HepG2 (cell line): ENCODE data around the gene TRAF3. TPM values are rescaled to one million over a fixed set of nuclear protein-coding genes. Genes with fewer than 3 reads are reported as not detected.

Experiments
- ATAC-seq: fragments of 200-7000 bp; cut with Tn5 transposase; 3 replicates; pipeline ENCODE4 v1.9.1; 2020; ENCODE audit warnings: mild to moderate bottlenecking, moderate library complexity
- BruUV-seq: library from RNA; stranded (reverse); fragments of 400-500 nt; replicated peaks from 2 replicates; lab custom pipeline; 2021; lab: Mats Ljungman, UMichigan
- CTCF ChIA-PET: fragments of 300-600 bp; formaldehyde crosslinking; extraction: SDS; loops from one replicate; lab custom pipeline; 2021; ENCODE audit warnings: low total read pairs, inconsistent platforms, low intra/inter-chr PET ratio; lab: Yijun Ruan, JAX
- POLR2A ChIA-PET: fragments of 350-600 bp; sonication (Branson Sonifier 250); formaldehyde crosslinking; loops from one replicate; lab custom pipeline; 2020; ENCODE audit warnings: antibody characterized with exemption, inconsistent platforms; lab: Yijun Ruan, JAX
- DNase-seq: peaks from one replicate; pipeline ENCODE4 v3.0.0-alpha.2; 2015; ENCODE audit warnings: low spot score
- FAIRE-seq: peaks from 3 replicates; lab custom pipeline; 2011; peaks lifted over from hg19 to GRCh38; lab: Jason Lieb, UNC
- H2AFZ ChIP-seq: one replicate; pipeline ENCODE4 v1.6.1; 2011; ENCODE audit warnings: low read length, inconsistent platforms
- H3K27ac ChIP-seq: fragments of 300-600 bp; 3 replicates; pipeline ENCODE4 v1.8.0; 2011; ENCODE audit warnings: mixed run types, mild to moderate bottlenecking, mixed read lengths, low read length, inconsistent platforms; ENCODE audit not compliant: insufficient read depth; ENCODE audit errors: extremely low read length
- H3K27me3 ChIP-seq, 2 experiments: fragments of 200-600 bp in 1 of 2; 2 replicates in 1 of 2; 3 replicates in 1 of 2; pipeline versions ENCODE4 v1.6.0 to v1.8.0; 2011; ENCODE audit warnings: low read length in 2 of 2, mild to moderate bottlenecking in 2 of 2, moderate library complexity in 2 of 2, inconsistent platforms in 1 of 2; ENCODE audit not compliant: insufficient read depth in 2 of 2, control insufficient read depth in 1 of 2
- H3K36me3 ChIP-seq, 2 experiments: fragments of 200-600 bp in 1 of 2; replicated peaks in 1 of 2; 2 replicates in 1 of 2; 3 replicates in 1 of 2; pipeline versions ENCODE4 v1.5.1 to v1.8.0; 2011; ENCODE audit warnings: low read length in 2 of 2, inconsistent platforms in 1 of 2; ENCODE audit not compliant: insufficient read depth in 2 of 2, control insufficient read depth in 1 of 2
- H3K4me1 ChIP-seq: 2 replicates; pipeline ENCODE4 v1.5.1; 2012; ENCODE audit warnings: low read length, inconsistent platforms; ENCODE audit not compliant: insufficient read depth
- H3K4me2 ChIP-seq: 2 replicates; pipeline ENCODE4 v1.6.0; 2011; ENCODE audit warnings: low read depth, low read length, inconsistent platforms
- H3K4me3 ChIP-seq, 3 experiments: fragments of 200-600 bp in 1 of 3; sonication (generic), shearing (Covaris generic) in 1 of 3; replicated peaks in 1 of 3; 2 replicates each; pipeline ENCODE4 v1.5.1; 2011 to 2016; ENCODE audit warnings: low read length in 3 of 3, inconsistent platforms in 2 of 3, low read depth in 2 of 3, mild to moderate bottlenecking in 2 of 3, control low read depth in 1 of 3, mixed read lengths in 1 of 3; ENCODE audit not compliant: insufficient read depth in 1 of 3
- H3K79me2 ChIP-seq: one replicate; pipeline ENCODE4 v1.6.1; 2011; ENCODE audit warnings: low read length, inconsistent platforms; ENCODE audit not compliant: insufficient read depth
- H3K9ac ChIP-seq: 2 replicates; pipeline ENCODE4 v1.6.0; 2011; ENCODE audit warnings: mild to moderate bottlenecking, low read depth, low read length, inconsistent platforms; ENCODE audit not compliant: insufficient read depth
- H3K9me3 ChIP-seq: 2 replicates; pipeline ENCODE4 v1.5.1; 2012; ENCODE audit warnings: mild to moderate bottlenecking, low read length
- H4K20me1 ChIP-seq: 2 replicates; pipeline ENCODE4 v1.6.0; 2011; ENCODE audit warnings: inconsistent platforms, mild to moderate bottlenecking, low read length, moderate library complexity; ENCODE audit not compliant: insufficient read depth
- ZNF44 ChIP-seq: sonication (generic); formaldehyde crosslinking; IDR thresholded peaks from 2 replicates; pipeline ENCODE4 v1.5.1; 2020; ENCODE audit warnings: mild to moderate bottlenecking, missing genetic modification reagents
- WGBS: methylation state at CpG from one replicate; pipeline ENCODE4 v1.1.6; 2017; ENCODE audit warnings: low lambda C conversion rate; 5-methylcytosine and 5-hydroxymethylcytosine counted together
- in situ Hi-C: cut with HindIII; loops from 2 replicates; pipeline ENCODE4 v1.10.0; 2017; ENCODE audit warnings: low pct_unique_long_range_greater_than_20kb; ENCODE audit not compliant: extremely low pct_ligation_motif_present
- intact Hi-C: fragments of 100-400 bp; cut with micrococcal nuclease; formaldehyde crosslinking; loops from one replicate; pipeline ENCODE4 v1.10.0; 2022; ENCODE audit not compliant: unreplicated experiment
- polyA plus RNA-seq, 8 experiments: library from polyadenylated mRNA; depleted of rRNA in 3 of 8; stranded (reverse) in 7 of 8; unstranded in 1 of 8; fragments of >200 nt; fragmentation: Illumina TruSeq in 4 of 8; extraction: Trizol in 4 of 8; gene quantifications; 2 replicates each; pipeline versions ENCODE4 v1.2.1 to v1.2.3, GENCODE V29; 2011 to 2016; ENCODE audit warnings: low read depth in 4 of 8, missing spikeins in 1 of 8, mixed read lengths in 1 of 8; ENCODE audit not compliant: insufficient read depth in 1 of 8
- total RNA-seq, 5 experiments: library from RNA; depleted of rRNA; stranded (reverse); fragments of >200 nt; fragmentation: Illumina TruSeq; extraction: Trizol; gene quantifications; 2 replicates each; pipeline ENCODE4 v1.2.3, GENCODE V29; 2016; ENCODE audit warnings: low read depth in 1 of 5
- TF ChIP-seq, protein P1 (sequence below): sonication (generic); formaldehyde crosslinking; IDR thresholded peaks from 2 replicates; pipeline ENCODE4 v1.8.0; 2022; ENCODE audit warnings: mild to moderate bottlenecking, missing genetic modification reagents, moderate library complexity
- TF ChIP-seq, protein P2 (sequence below): sonication (generic); formaldehyde crosslinking; IDR thresholded peaks from 2 replicates; pipeline ENCODE4 v1.4.0; 2020; ENCODE audit warnings: missing genetic modification reagents, mild to moderate bottlenecking, borderline replicate concordance
- TF ChIP-seq, protein P3 (sequence below): sonication (generic); formaldehyde crosslinking; IDR thresholded peaks from 2 replicates; pipeline ENCODE4 v1.5.0; 2020; ENCODE audit warnings: mild to moderate bottlenecking, missing genetic modification reagents, borderline replicate concordance
- TF ChIP-seq, protein P4 (sequence below): sonication (generic); formaldehyde crosslinking; conservative IDR thresholded peaks from 2 replicates; pipeline ENCODE4 v1.8.1; 2023; ENCODE audit warnings: missing genetic modification reagents
- TF ChIP-seq, protein P5 (sequence below): sonication (generic); formaldehyde crosslinking; IDR thresholded peaks from 2 replicates; pipeline ENCODE4 v1.4.0; 2020; ENCODE audit warnings: missing genetic modification reagents
- TF ChIP-seq, protein P6 (sequence below): sonication (generic); formaldehyde crosslinking; IDR thresholded peaks from 2 replicates; pipeline ENCODE4 v1.4.0; 2020; ENCODE audit warnings: missing genetic modification reagents, borderline replicate concordance

TRAF3 gene
- total and polyA plus RNA-seq, 2 of the 13 experiments (the other 11 are each of a cell fraction or from before 2014, with no cell fraction given): 6.9 to 12.2 TPM

DNA sequence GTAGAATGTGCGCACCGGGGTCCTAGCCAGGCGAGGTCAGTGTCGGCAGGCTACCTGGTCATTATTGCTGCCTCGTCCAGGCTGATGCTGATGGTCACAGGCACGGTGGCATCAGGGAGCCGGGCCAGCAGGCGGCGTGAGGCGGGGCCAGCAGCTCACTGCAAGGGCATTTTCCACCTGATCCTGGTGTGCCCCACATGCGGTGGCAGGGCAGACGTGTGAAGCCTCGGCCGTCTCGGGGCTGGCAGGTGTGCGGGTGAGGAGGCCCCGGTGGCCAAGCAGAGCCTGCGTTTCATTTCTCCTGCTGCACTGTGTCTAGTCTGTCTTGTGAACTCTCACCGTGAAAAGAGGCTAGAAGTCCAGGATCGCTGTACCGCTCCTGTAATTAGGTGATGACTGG is 133.2 kb downstream of the TRAF3 start:
- POLR2A ChIA-PET: no interaction called here
- no peak for TF ChIP-seq ZNF44 (CRISPR knock-in tag)
- TF ChIP-seq, protein P1, sequence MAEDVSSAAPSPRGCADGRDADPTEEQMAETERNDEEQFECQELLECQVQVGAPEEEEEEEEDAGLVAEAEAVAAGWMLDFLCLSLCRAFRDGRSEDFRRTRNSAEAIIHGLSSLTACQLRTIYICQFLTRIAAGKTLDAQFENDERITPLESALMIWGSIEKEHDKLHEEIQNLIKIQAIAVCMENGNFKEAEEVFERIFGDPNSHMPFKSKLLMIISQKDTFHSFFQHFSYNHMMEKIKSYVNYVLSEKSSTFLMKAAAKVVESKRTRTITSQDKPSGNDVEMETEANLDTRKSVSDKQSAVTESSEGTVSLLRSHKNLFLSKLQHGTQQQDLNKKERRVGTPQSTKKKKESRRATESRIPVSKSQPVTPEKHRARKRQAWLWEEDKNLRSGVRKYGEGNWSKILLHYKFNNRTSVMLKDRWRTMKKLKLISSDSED (CRISPR knock-in tag): no peak
- TF ChIP-seq, protein P2, sequence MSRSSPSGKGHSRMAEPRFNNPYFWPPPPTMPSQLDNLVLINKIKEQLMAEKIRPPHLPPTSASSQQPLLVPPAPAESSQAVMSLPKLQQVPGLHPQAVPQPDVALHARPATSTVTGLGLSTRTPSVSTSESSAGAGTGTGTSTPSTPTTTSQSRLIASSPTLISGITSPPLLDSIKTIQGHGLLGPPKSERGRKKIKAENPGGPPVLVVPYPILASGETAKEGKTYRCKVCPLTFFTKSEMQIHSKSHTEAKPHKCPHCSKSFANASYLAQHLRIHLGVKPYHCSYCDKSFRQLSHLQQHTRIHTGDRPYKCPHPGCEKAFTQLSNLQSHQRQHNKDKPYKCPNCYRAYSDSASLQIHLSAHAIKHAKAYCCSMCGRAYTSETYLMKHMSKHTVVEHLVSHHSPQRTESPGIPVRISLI: no peak
- TF ChIP-seq, protein P3, sequence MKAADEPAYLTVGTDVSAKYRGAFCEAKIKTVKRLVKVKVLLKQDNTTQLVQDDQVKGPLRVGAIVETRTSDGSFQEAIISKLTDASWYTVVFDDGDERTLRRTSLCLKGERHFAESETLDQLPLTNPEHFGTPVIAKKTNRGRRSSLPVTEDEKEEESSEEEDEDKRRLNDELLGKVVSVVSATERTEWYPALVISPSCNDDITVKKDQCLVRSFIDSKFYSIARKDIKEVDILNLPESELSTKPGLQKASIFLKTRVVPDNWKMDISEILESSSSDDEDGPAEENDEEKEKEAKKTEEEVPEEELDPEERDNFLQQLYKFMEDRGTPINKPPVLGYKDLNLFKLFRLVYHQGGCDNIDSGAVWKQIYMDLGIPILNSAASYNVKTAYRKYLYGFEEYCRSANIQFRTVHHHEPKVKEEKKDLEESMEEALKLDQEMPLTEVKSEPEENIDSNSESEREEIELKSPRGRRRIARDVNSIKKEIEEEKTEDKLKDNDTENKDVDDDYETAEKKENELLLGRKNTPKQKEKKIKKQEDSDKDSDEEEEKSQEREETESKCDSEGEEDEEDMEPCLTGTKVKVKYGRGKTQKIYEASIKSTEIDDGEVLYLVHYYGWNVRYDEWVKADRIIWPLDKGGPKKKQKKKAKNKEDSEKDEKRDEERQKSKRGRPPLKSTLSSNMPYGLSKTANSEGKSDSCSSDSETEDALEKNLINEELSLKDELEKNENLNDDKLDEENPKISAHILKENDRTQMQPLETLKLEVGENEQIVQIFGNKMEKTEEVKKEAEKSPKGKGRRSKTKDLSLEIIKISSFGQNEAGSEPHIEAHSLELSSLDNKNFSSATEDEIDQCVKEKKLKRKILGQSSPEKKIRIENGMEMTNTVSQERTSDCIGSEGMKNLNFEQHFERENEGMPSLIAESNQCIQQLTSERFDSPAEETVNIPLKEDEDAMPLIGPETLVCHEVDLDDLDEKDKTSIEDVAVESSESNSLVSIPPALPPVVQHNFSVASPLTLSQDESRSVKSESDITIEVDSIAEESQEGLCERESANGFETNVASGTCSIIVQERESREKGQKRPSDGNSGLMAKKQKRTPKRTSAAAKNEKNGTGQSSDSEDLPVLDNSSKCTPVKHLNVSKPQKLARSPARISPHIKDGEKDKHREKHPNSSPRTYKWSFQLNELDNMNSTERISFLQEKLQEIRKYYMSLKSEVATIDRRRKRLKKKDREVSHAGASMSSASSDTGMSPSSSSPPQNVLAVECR: no peak
- TF ChIP-seq, protein P4, sequence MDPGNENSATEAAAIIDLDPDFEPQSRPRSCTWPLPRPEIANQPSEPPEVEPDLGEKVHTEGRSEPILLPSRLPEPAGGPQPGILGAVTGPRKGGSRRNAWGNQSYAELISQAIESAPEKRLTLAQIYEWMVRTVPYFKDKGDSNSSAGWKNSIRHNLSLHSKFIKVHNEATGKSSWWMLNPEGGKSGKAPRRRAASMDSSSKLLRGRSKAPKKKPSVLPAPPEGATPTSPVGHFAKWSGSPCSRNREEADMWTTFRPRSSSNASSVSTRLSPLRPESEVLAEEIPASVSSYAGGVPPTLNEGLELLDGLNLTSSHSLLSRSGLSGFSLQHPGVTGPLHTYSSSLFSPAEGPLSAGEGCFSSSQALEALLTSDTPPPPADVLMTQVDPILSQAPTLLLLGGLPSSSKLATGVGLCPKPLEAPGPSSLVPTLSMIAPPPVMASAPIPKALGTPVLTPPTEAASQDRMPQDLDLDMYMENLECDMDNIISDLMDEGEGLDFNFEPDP (CRISPR knock-in tag): no peak
- TF ChIP-seq, protein P5, sequence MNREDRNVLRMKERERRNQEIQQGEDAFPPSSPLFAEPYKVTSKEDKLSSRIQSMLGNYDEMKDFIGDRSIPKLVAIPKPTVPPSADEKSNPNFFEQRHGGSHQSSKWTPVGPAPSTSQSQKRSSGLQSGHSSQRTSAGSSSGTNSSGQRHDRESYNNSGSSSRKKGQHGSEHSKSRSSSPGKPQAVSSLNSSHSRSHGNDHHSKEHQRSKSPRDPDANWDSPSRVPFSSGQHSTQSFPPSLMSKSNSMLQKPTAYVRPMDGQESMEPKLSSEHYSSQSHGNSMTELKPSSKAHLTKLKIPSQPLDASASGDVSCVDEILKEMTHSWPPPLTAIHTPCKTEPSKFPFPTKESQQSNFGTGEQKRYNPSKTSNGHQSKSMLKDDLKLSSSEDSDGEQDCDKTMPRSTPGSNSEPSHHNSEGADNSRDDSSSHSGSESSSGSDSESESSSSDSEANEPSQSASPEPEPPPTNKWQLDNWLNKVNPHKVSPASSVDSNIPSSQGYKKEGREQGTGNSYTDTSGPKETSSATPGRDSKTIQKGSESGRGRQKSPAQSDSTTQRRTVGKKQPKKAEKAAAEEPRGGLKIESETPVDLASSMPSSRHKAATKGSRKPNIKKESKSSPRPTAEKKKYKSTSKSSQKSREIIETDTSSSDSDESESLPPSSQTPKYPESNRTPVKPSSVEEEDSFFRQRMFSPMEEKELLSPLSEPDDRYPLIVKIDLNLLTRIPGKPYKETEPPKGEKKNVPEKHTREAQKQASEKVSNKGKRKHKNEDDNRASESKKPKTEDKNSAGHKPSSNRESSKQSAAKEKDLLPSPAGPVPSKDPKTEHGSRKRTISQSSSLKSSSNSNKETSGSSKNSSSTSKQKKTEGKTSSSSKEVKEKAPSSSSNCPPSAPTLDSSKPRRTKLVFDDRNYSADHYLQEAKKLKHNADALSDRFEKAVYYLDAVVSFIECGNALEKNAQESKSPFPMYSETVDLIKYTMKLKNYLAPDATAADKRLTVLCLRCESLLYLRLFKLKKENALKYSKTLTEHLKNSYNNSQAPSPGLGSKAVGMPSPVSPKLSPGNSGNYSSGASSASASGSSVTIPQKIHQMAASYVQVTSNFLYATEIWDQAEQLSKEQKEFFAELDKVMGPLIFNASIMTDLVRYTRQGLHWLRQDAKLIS (CRISPR knock-in tag): no peak
- TF ChIP-seq, protein P6, sequence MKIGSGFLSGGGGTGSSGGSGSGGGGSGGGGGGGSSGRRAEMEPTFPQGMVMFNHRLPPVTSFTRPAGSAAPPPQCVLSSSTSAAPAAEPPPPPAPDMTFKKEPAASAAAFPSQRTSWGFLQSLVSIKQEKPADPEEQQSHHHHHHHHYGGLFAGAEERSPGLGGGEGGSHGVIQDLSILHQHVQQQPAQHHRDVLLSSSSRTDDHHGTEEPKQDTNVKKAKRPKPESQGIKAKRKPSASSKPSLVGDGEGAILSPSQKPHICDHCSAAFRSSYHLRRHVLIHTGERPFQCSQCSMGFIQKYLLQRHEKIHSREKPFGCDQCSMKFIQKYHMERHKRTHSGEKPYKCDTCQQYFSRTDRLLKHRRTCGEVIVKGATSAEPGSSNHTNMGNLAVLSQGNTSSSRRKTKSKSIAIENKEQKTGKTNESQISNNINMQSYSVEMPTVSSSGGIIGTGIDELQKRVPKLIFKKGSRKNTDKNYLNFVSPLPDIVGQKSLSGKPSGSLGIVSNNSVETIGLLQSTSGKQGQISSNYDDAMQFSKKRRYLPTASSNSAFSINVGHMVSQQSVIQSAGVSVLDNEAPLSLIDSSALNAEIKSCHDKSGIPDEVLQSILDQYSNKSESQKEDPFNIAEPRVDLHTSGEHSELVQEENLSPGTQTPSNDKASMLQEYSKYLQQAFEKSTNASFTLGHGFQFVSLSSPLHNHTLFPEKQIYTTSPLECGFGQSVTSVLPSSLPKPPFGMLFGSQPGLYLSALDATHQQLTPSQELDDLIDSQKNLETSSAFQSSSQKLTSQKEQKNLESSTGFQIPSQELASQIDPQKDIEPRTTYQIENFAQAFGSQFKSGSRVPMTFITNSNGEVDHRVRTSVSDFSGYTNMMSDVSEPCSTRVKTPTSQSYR (CRISPR knock-in tag): no peak

More for the DNA sequence above, 133.2 kb downstream of the TRAF3 start:
- no TSS peak for BruUV-seq
- H3K27me3 ChIP-seq: no peaks in the 10 kb centered on the region
- no peak overlapping the region for H2AFZ ChIP-seq
- ATAC-seq (no peak), FAIRE-seq (no peak), DNase-seq (no peak)
- no peak overlapping the region for H3K27ac ChIP-seq
- no peaks in the 10 kb centered on the region for H3K79me2 ChIP-seq
- CTCF ChIA-PET: no interaction called here
- peaks cover 12% of the 10 kb centered on the region for H3K4me1 ChIP-seq
- no peaks in the 10 kb centered on the region for H3K9me3 ChIP-seq
- H3K36me3 ChIP-seq: peaks cover 1 to 4% of the 10 kb centered on the region in 2 experiments; a peak in 3 of 5 replicates
- no peak overlapping the region for H3K4me2 ChIP-seq
- no peak overlapping the region for H3K4me3 ChIP-seq
- no peak overlapping the region for H3K9ac ChIP-seq
- intact Hi-C loops (no loop called here), in situ Hi-C loops (loop anchor here (10.0 kb wide), 1 partner anchor 216 kb away; no protein-coding TSS in a partner anchor)
- WGBS: 92% methylated on average over 10 of the region's 21 CpGs
- H4K20me1 ChIP-seq: no peaks in the 10 kb centered on the region
